G401.6 (cell line): ENCODE data around the gene TMEM120B.
"Not testable (repeated sequence)": the region's sequence is repeated elsewhere in the genome, so short reads cannot be mapped to it uniquely, and the experiment has no call there.

Experiments used
- FAIRE-seq: peaks from 2 replicates; lab custom pipeline; 2012; peaks lifted over from hg19 to GRCh38; lab: Jason Lieb, UNC

TMEM120B gene

GRCh38 chr12:121748571-121749265 lies 36.2 kb downstream of the TMEM120B start:
- FAIRE-seq: peak; percentile 99

- no peak for FAIRE-seq
Observed at GRCh38 chr12:121749267-121749666, 36.7 kb downstream of the TMEM120B start.

DNA sequence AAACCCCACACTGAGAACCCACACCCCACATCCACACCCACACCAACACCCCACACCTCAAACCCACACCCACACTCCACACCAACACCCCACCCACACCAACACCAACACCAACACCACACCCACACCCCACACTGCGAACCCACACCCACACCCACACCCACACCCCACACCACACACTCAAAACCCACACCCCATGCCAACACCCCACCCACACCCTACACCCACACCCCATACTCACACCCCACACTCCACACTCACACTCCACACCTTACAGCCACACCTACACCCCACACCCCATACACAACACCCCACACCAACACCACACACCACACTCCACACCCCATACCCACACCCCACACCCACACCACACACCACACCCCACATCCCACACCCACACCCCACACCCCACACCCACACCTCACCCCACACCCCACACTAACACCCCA lies 38.0 kb downstream of the TMEM120B start:
- FAIRE-seq: no peak

- FAIRE-seq: no peak
Observed at GRCh38 chr12:121751034-121751433, 38.5 kb downstream of the TMEM120B start.

- no peak for FAIRE-seq
Observed at GRCh38 chr12:121751749-121752351, 39.3 kb downstream of the TMEM120B start.

DNA sequence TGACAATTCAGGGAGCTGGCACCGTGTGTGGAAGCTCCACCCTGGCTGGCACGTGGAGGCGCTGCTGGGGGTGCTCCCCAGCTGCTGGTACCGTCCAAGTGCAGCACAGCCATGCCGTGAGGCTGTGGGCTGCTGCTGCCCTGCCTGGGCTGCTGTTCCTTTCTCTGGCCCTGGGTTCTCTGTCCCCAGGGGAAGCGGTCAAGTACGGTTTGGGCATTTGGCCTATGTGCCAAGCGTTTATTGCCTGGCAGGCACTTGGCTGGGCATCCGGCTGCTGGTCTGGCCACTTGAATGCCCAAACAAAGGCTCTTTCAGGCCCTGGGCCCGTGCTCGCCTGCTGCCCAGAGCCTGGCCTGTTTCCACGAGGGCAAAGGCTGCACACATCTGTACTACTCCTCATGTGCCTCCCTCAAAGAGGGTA lies 41.3 kb downstream of the TMEM120B start:
- no peak for FAIRE-seq

- no peak for FAIRE-seq
Observed at GRCh38 chr12:121754836-121755235, 42.3 kb downstream of the TMEM120B start.

- FAIRE-seq: no peak
Observed at GRCh38 chr12:121755591-121755990, 43.0 kb downstream of the TMEM120B start.

GRCh38 chr12:121758536-121758935 lies 46.0 kb downstream of the TMEM120B start:
- FAIRE-seq: not testable (repeated sequence)

DNA sequence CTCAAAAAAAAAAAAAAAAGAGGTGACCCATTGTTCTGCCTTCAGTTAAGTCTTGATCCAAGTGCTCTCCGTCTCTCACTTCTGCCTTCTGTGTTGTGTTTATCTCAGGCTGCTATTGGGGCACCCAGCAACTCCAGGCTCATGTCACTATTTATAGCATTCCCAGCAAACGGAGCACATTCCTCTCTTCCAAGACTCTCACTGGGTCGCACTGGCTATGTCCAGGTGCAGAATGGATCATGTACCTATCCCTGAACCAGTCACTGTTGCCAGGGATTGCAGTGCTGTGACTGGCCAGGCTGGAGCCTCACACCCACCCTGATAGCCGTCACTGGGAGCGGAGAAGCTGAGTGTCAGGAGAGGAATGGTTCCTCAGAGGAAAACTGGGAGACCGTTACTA lies 49.7 kb downstream of the TMEM120B start:
- FAIRE-seq: no peak

- peak; percentile 11 for FAIRE-seq
Observed at GRCh38 chr12:121764808-121765207, 52.3 kb downstream of the TMEM120B start.

- FAIRE-seq: peak; percentile 89
Observed at GRCh38 chr12:121765573-121765972, 53.0 kb downstream of the TMEM120B start.

DNA sequence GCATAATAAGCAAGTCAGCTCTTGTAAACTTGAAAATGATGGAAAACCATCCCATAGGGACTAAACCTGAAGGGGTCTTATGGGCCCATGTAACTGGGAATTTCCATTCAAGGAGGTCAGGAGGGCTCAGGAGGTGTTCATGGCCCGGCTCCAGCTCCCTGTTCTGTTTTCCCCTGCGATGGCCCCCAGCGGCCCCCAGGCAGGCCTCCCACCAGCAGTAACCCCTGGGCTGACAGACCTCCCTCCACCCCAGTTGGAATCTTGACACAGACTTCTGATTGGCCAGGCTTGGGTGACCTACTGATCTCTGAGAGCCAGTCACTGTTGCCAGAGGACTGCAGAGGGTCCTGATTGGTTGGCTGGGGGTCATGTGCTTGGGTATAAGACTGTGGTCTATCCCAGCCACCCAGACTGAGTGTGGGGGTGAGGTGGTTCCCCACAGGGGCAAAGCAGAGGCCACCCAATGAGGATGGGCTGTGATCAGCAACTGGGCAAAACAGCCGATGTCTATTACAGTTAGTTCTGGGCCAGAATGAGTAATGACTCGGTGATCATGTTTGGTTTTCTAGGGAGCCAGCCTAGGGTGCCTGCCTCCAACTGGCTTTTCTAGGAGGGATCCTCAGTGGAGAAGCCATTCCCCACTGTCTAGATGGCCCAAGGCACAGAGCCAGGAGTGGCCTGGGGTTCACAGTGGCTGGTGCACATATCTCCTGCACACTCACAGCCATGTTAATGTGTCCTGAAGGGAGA lies 53.9 kb downstream of the TMEM120B start:
- FAIRE-seq: no peak

DNA sequence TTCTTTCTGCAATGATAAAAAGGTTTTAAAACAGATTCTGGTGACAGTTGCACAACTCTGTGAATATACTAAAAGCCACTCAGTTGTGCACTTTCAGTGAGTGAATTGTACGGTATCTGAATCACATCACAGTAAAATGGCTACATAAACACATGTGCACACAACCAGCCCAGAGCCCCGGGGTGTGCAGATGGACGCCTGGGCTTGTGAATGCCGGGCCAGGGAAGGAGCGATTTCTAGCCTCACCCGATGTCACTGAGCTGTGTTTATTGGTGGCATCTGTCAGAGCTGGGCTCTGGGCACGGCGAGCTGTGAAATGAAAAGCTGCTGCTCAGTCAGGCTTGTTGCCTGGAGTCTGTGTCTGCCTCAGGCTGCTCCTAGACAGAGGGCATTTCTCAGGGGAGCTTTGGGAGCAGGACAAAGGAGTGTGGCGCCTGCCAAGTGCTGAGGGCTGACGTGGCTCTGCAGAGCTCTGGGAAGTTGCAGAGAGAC lies 55.0 kb downstream of the TMEM120B start:
- FAIRE-seq: no peak

- FAIRE-seq: no peak
Observed at GRCh38 chr12:121769297-121769830, 56.8 kb downstream of the TMEM120B start.

- no peak for FAIRE-seq
Observed at GRCh38 chr12:121769831-121770301, 57.3 kb downstream of the TMEM120B start.

GRCh38 chr12:121770388-121770787 lies 57.8 kb downstream of the TMEM120B start:
- no peak for FAIRE-seq

DNA sequence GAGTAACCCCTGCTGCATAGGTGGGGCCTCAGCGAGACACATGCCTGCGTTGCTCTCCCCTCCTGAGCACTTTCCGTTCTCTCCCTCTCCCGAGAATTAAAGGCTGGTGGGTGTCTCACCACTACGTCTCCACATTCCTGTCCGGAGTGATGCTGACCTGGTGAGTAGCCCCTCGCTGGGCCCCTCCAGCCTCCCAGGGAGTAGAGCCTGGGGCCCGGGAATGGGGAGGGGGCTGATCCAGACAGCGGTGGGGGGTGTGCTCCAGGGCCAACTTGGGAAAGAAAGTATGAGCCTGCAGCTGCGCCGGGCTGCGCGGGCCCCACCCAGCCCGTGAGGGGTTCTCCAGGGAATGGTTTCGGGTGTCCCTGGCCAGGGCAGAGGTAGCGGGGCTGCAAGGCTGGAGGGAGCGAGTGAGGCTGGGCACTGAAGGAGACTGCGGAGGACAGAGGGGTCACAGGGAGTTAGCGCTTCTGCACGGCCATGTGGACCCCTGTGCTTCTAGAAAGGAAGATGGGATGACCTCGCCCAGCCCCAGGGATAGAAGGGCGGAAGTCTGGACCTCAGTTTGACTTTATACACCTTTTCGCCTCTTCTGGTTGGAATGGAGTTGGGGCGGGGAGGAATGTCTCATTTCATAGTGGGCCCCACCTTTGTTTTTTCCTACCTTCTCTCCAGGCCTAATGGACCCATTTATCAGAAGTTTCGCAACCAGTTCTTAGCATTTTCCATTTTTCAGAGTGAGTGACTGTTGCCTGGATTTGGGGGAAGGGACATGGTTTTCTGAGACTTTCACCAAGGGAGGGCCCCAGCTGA lies 58.5 kb downstream of the TMEM120B start:
- no peak for FAIRE-seq

DNA sequence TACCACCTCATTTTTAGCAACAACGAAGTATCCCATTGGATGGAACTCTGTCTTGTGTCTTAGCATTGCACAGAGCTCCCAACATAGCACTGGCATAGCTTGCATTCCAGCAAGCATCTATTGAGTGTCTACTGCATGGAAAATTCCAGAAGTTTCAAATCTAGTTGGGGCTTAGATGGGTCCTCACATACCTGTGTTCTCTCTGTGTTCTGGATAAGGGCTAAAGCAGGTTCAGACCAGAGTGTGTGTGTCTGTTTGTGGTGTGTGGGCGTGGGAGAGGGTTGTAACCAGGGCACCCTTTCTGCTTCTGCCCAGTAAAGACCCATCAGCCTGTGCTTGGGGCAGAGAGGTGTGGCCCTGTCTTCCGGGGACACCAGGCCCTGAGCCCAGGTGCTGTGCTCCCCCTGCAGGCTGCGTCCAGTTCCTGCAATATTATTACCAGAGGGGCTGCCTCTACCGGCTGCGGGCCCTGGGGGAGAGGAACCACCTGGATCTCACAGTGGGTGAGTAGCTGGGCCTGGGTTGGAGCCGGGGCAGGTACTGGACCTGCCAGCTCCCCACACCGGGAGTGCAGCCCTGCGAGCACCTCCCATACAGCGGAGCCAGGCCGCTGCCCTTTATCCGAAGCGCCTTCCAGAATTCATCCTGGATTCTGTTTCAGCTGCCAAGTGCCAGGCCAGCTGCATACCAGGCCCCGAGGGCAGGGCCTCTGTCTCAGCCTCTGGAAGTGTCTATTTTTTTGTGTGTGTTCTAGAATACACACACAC lies 60.6 kb downstream of the TMEM120B start:
- FAIRE-seq: no peak

- no peak for FAIRE-seq
Observed at GRCh38 chr12:121774968-121775474, 62.5 kb downstream of the TMEM120B start.

DNA sequence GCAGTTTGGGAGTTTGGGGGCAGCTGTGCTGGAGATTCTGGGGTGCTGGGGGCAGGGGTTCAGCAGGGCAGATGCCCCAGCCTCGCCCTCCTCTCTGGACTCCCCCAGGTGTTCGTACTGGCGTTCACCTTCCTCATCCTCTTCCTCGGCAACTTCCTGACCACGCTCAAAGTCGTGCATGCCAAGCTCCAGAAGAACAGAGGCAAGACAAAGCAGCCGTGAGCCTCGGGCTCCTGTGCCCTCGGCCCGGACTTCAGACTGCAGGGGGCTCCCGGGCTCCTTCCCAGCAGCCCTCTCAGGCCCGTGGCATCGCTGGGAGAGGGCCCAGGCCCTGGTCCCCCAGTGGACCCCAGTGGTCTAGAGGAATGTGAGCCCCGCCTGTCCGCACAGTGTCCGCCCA lies 62.9 kb downstream of the TMEM120B start:
- no peak for FAIRE-seq
